Neuronal stem cell (in vitro differentiated cells): ENCODE measurements around the gene MED25.

Source experiments
- DNase-seq: peaks from one replicate; pipeline ENCODE4 v3.0.0-alpha.2; 2013; ENCODE audit warnings: low spot score
- H2AFZ ChIP-seq: one replicate; pipeline ENCODE4 v1.6.1; 2013; ENCODE audit warnings: mild to moderate bottlenecking, low read length, inconsistent platforms
- H2AK5ac ChIP-seq: 2 replicates; pipeline ENCODE4 v1.6.1; 2013; ENCODE audit warnings: low read depth, mild to moderate bottlenecking, inconsistent platforms, low read length, moderate library complexity, mixed read lengths
- H2BK120ac ChIP-seq: 2 replicates; pipeline ENCODE4 v1.6.1; 2013; ENCODE audit warnings: low read depth, mild to moderate bottlenecking, inconsistent platforms, low read length, moderate library complexity, mixed read lengths
- H2BK12ac ChIP-seq: one replicate; pipeline ENCODE4 v1.6.1; 2013; ENCODE audit warnings: low read length, inconsistent platforms
- H2BK15ac ChIP-seq: 2 replicates; pipeline ENCODE4 v1.6.1; 2013; ENCODE audit warnings: mild to moderate bottlenecking, low read length, inconsistent platforms, mixed read lengths
- H2BK5ac ChIP-seq: one replicate; pipeline ENCODE4 v1.6.1; 2013; ENCODE audit warnings: inconsistent platforms, mild to moderate bottlenecking, low read length, moderate library complexity
- H3K14ac ChIP-seq: one replicate; pipeline ENCODE4 v1.6.1; 2013; ENCODE audit warnings: low read length, inconsistent platforms
- H3K18ac ChIP-seq: 2 replicates; pipeline ENCODE4 v1.6.1; 2013; ENCODE audit warnings: low read length, inconsistent platforms
- H3K23ac ChIP-seq: 2 replicates; pipeline ENCODE4 v1.6.1; 2013; ENCODE audit warnings: low read depth, mild to moderate bottlenecking, mixed read lengths, low read length, inconsistent platforms; ENCODE audit not compliant: poor library complexity
- H3K27ac ChIP-seq: replicated peaks from 3 replicates; pipeline ENCODE4 v1.5.1; 2013; ENCODE audit warnings: low read length, inconsistent platforms
- H3K27me3 ChIP-seq, 3 experiments: 2 replicates each; pipeline ENCODE4 v1.6.1; 2013; ENCODE audit warnings: low read length in 3 of 3, mild to moderate bottlenecking in 2 of 3, inconsistent platforms in 1 of 3, low read depth in 1 of 3, mixed read lengths in 1 of 3, moderate library complexity in 1 of 3; ENCODE audit not compliant: control insufficient read depth in 3 of 3, insufficient read depth in 3 of 3
- H3K36me3 ChIP-seq, 2 donors: replicated peaks in 1 of 2; 2 replicates each; pipeline ENCODE4 v1.6.1; 2013; ENCODE audit warnings: low read length in 2 of 2; ENCODE audit not compliant: control insufficient read depth in 2 of 2, insufficient read depth in 2 of 2
- H3K4ac ChIP-seq: 2 replicates; pipeline ENCODE4 v1.6.1; 2013; ENCODE audit warnings: inconsistent platforms, mild to moderate bottlenecking, low read length, moderate library complexity
- H3K4me1 ChIP-seq, 2 donors: 1 replicate in 1 of 2; 2 replicates in 1 of 2; pipeline ENCODE4 v1.6.1; 2013; ENCODE audit warnings: low read length in 2 of 2, low read depth in 1 of 2; ENCODE audit not compliant: control insufficient read depth in 2 of 2, insufficient read depth in 1 of 2
- H3K4me2 ChIP-seq: one replicate; pipeline ENCODE4 v1.6.1; 2013; ENCODE audit warnings: mild to moderate bottlenecking, low read length, inconsistent platforms; ENCODE audit not compliant: insufficient read depth, poor library complexity, severe bottlenecking
- H3K4me3 ChIP-seq, 2 donors: 2 replicates each; pipeline ENCODE4 v1.5.1; 2013; ENCODE audit warnings: low read length in 2 of 2, mild to moderate bottlenecking in 2 of 2, inconsistent platforms in 1 of 2, moderate library complexity in 1 of 2
- H3K79me1 ChIP-seq: one replicate; pipeline ENCODE4 v1.6.1; 2013; ENCODE audit warnings: low read depth, mild to moderate bottlenecking, inconsistent platforms, low read length, moderate library complexity
- H3K9ac ChIP-seq: one replicate; pipeline ENCODE4 v1.6.1; 2013; ENCODE audit warnings: mild to moderate bottlenecking, low read depth, low read length, inconsistent platforms; ENCODE audit not compliant: poor library complexity
- H3K9me3 ChIP-seq, 2 donors: replicated peaks in 1 of 2; 2 replicates each; pipeline versions ENCODE3 to v1.6.1; 2013; ENCODE audit warnings: low read length in 2 of 2, mild to moderate bottlenecking in 2 of 2, inconsistent platforms in 1 of 2, low read depth in 1 of 2, mixed read lengths in 1 of 2, moderate library complexity in 1 of 2; ENCODE audit not compliant: control insufficient read depth in 2 of 2, insufficient read depth in 1 of 2
- H4K8ac ChIP-seq: one replicate; pipeline ENCODE4 v1.6.1; 2013; ENCODE audit warnings: low read depth, mild to moderate bottlenecking, inconsistent platforms, low read length, moderate library complexity
- H4K91ac ChIP-seq: one replicate; pipeline ENCODE4 v1.6.1; 2013; ENCODE audit warnings: low read length, low read depth, mild to moderate bottlenecking, inconsistent platforms; ENCODE audit not compliant: poor library complexity
- WGBS, 2 donors: extraction: QIAGEN DNeasy Blood & Tissue Kit; methylation state at CpG; one replicate each; pipeline ENCODE4 v1.1.7; 2013; ENCODE audit warnings: missing lambda C conversion rate in 2 of 2, mixed read lengths in 1 of 2; ENCODE audit not compliant: insufficient read length in 2 of 2, insufficient replicate concordance in 1 of 2; ENCODE audit errors: extremely low coverage in 2 of 2; 5-methylcytosine and 5-hydroxymethylcytosine counted together

Gene MED25

DNA sequence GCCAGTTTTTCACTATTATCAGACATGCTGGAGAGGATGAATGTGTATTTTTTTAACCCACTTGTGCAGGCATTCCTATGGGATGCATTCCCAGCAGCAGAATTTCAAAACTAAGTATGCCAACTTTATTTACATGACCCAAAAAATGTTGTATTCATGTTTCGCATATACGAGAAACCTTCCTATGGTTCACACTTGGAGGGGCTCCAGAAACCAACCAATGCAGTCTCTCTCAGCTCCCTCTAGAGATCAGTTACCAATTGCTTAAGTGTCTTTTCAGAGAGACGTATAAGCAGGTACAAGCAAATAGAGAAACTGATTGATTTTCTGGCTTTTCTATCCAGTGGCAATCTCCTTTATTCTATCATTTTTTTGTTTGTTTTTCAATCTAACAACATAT is 27.3 kb downstream of the MED25 start:
- peaks cover 2 to 3% of the 10 kb centered on the region in 2 donors for H3K4me1 ChIP-seq
- H3K4ac ChIP-seq = no peak overlapping the region
- H2AK5ac ChIP-seq = no peak overlapping the region
- no peak overlapping the region for H3K4me2 ChIP-seq
- no peak overlapping the region for H3K14ac ChIP-seq
- no peak for DNase-seq
- H2BK12ac ChIP-seq = no peak overlapping the region
- no peak overlapping the region for H2BK120ac ChIP-seq
- H3K36me3 ChIP-seq = peaks cover 14 to 59% of the 10 kb centered on the region in 2 donors
- H2AFZ ChIP-seq = no peak overlapping the region
- H3K9me3 ChIP-seq = peaks cover 6 to 13% of the 10 kb centered on the region in 2 donors
- no peak overlapping the region for H4K91ac ChIP-seq
- H3K4me3 ChIP-seq = no peak overlapping the region
- H3K23ac ChIP-seq = no peak overlapping the region
- no peaks in the 10 kb centered on the region for H3K79me1 ChIP-seq
- no peak overlapping the region for H3K18ac ChIP-seq
- H3K27me3 ChIP-seq = no peaks in the 10 kb centered on the region
- H3K9ac ChIP-seq = no peak overlapping the region
- no CpG with 5 or more reads among the region's 3 CpGs for WGBS, 2 donors
- H2BK5ac ChIP-seq = no peak overlapping the region
- H3K27ac ChIP-seq = no peak overlapping the region
- H4K8ac ChIP-seq = no peak overlapping the region
- no peak overlapping the region for H2BK15ac ChIP-seq

DNA sequence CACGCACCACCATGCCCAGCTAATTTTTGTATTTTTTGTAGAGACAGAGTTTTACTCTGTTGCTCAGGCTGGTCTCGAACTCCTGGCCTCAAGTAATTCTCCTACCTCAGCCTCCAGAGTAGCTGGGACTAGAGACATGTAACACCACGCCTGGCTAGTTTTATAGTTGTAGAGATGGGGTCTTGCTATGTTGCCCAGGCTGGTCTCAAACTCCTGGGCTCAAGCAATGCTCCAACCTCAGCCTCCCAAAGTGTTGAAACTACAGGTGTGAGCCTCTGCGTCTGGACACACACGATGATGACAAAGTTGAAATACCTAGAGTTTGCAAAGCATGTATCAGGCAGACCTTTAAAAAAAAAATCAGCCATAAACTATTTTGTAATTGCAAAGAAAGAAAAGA is 28.3 kb downstream of the MED25 start:
- no peak for DNase-seq
- Histone ChIP-seq H3K14ac (no peak overlapping the region), H3K9ac (no peak overlapping the region), H2BK5ac (no peak overlapping the region), H3K4me2 (no peak overlapping the region), H3K4me3 (no peak overlapping the region), H3K9me3 (peaks cover 6 to 13% of the 10 kb centered on the region in 2 donors), H3K36me3 (peaks cover 8 to 50% of the 10 kb centered on the region in 2 donors), H3K4ac (no peak overlapping the region), H3K18ac (no peak overlapping the region), H2BK12ac (no peak overlapping the region), H2AFZ (no peak overlapping the region), H4K8ac (no peak overlapping the region), H3K4me1 (peaks cover 2 to 3% of the 10 kb centered on the region in 2 donors), H3K79me1 (peaks cover 1% of the 10 kb centered on the region), H3K23ac (no peak overlapping the region), H2BK120ac (no peak overlapping the region), H2AK5ac (no peak overlapping the region), H2BK15ac (no peak overlapping the region), H3K27me3 (no peaks in the 10 kb centered on the region), H4K91ac (no peak overlapping the region), H3K27ac (no peak overlapping the region)
- WGBS, 2 donors = no CpG with 5 or more reads among the region's 5 CpGs

DNA sequence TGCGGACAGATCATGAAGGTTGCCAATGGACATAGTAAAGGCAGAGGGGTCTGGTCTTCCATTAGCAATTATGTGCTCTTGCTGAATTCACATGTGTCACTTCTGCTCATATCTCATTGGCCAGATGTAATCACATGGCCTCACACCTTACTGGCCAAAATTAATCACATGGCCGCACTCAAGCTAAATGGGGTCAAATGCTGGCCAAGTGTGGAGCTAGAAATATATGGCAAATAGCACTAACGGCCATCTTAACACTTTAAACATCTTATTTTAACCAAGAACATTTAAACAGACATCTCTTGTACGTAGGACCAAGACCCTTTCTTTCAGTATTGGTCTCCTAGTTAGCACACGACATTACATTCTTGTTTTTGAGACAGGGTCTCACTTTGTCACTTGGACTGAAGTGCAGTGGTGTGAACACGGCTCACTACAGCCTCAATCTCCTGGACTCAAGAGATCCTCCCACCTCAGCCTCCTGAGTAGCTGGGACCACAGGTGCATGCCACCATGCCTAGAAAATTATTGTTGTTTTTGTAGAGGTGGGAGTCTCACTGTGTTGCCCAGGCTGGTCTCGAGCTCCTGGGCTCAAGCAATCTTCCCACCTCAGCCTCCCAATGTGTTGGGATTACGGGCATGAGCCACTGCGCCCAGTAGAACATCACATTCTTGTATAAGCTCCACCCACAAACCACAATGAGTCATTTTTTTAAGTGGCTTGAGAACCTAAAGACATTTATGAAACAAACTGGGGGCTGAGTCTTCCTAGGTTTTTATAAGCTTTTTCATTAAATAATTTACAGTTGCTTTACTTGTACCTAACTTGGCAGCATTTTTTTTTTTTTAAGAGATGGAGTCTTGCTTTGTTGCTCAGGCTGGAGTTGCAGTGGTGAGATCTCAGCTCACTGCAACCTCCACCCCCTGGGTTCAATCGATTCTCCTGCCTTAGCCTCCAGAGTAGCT is 29.9 kb downstream of the MED25 start:
- no peak overlapping the region for H2AK5ac ChIP-seq
- H3K36me3 ChIP-seq = peaks cover 13 to 49% of the 10 kb centered on the region in 2 donors

DNA sequence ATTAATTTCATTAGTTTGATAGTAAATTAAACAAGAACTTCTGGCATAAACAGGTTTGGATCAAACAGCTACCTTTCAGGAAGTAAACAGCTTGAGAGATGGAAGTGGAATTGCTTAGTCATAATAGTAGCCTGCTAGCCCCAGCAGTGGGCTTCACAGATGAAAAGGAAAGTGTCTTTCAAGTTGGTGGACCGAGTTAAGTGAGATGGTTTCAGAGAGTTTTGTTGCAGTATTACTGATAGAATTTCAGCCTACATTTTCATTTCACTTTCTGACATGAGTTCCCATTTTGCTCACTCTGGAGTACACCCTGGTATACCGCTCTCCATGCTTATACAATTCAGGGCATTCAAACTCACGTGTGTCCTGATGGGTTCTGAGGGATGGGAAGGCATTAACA is 30.8 kb downstream of the MED25 start:
- Histone ChIP-seq H3K27ac (no peak overlapping the region), H2BK15ac (no peak overlapping the region), H3K4me2 (no peak overlapping the region)

More for the DNA sequence above, 29.9 kb downstream of the MED25 start:
- H4K91ac ChIP-seq = no peak overlapping the region
- H2AFZ ChIP-seq = no peak overlapping the region
- H3K79me1 ChIP-seq = peaks cover 1% of the 10 kb centered on the region
- H3K23ac ChIP-seq = no peak overlapping the region
- no peak overlapping the region for H2BK15ac ChIP-seq
- H3K9ac ChIP-seq = no peak overlapping the region
- H3K4ac ChIP-seq = no peak overlapping the region
- H3K27me3 ChIP-seq = no peaks in the 10 kb centered on the region
- peaks cover 6 to 13% of the 10 kb centered on the region in 2 donors for H3K9me3 ChIP-seq
- no peak overlapping the region for H3K14ac ChIP-seq
- no peak overlapping the region for H2BK12ac ChIP-seq
- no peak overlapping the region for H2BK120ac ChIP-seq
- H3K4me2 ChIP-seq = no peak overlapping the region
- H4K8ac ChIP-seq = no peak overlapping the region
- no peak overlapping the region for H2BK5ac ChIP-seq
- no peak for DNase-seq
- no peak overlapping the region for H3K4me3 ChIP-seq
- peaks cover 11 to 16% of the 10 kb centered on the region in 2 donors for H3K4me1 ChIP-seq
- no peak overlapping the region for H3K27ac ChIP-seq
- no CpG with 5 or more reads among the region's 10 CpGs for WGBS, 2 donors
- no peak overlapping the region for H3K18ac ChIP-seq

More for the DNA sequence above, 30.8 kb downstream of the MED25 start:
- Histone ChIP-seq H3K36me3 (peaks cover 17 to 53% of the 10 kb centered on the region in 2 donors), H2AFZ (no peak overlapping the region), H3K9ac (no peak overlapping the region), H2BK120ac (no peak overlapping the region), H2AK5ac (no peak overlapping the region), H4K91ac (no peak overlapping the region), H3K4me3 (no peak overlapping the region), H3K14ac (no peak overlapping the region), H3K4me1 (peaks cover 11 to 17% of the 10 kb centered on the region in 2 donors), H3K27me3 (no peaks in the 10 kb centered on the region), H3K23ac (no peak overlapping the region), H2BK12ac (no peak overlapping the region), H2BK5ac (no peak overlapping the region), H3K9me3 (peaks cover 6 to 13% of the 10 kb centered on the region in 2 donors), H4K8ac (no peak overlapping the region), H3K79me1 (peaks cover 5% of the 10 kb centered on the region), H3K18ac (no peak overlapping the region), H3K4ac (no peak overlapping the region)
- WGBS, 2 donors = no CpG with 5 or more reads among the region's 3 CpGs
- DNase-seq = no peak
